C4-2B (cell line): ENCODE results near the gene ADARB2.

ENCODE experiments used
- ZFX ChIP-seq: fragments of 450-650 bp; IDR thresholded peaks from 2 replicates; pipeline ENCODE4 v1.6.1; 2017
- TF ChIP-seq, protein P1 (sequence below): fragments of 450-650 bp; conservative IDR thresholded peaks from 2 replicates; pipeline ENCODE4 v1.5.1; 2017; ENCODE audit warnings: mild to moderate bottlenecking

DNA sequence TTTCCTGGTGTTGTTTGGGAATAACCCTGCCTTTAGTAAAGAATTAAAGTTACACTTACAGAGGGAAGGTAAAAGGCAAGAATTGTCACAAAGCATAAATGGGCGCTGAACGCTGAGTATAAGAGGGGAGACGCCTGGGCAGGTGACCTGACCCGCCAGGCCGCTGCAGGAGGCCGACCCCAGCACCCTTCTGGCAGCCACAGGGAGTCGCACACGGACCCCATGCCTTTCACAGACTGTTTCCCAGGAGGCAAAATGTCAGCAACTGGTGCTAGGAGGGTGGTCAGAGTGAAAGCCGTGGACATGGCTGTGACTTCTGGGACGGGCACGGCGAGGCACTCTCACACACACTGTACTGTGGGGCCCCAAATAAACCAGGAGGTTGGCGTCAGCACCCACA, 392.9 kb downstream of the ADARB2 start:
- TF ChIP-seq, protein P1, sequence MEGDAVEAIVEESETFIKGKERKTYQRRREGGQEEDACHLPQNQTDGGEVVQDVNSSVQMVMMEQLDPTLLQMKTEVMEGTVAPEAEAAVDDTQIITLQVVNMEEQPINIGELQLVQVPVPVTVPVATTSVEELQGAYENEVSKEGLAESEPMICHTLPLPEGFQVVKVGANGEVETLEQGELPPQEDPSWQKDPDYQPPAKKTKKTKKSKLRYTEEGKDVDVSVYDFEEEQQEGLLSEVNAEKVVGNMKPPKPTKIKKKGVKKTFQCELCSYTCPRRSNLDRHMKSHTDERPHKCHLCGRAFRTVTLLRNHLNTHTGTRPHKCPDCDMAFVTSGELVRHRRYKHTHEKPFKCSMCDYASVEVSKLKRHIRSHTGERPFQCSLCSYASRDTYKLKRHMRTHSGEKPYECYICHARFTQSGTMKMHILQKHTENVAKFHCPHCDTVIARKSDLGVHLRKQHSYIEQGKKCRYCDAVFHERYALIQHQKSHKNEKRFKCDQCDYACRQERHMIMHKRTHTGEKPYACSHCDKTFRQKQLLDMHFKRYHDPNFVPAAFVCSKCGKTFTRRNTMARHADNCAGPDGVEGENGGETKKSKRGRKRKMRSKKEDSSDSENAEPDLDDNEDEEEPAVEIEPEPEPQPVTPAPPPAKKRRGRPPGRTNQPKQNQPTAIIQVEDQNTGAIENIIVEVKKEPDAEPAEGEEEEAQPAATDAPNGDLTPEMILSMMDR = no peak
- TF ChIP-seq ZFX = no peak
